ENCODE data around the gene MIB2.

DNA sequence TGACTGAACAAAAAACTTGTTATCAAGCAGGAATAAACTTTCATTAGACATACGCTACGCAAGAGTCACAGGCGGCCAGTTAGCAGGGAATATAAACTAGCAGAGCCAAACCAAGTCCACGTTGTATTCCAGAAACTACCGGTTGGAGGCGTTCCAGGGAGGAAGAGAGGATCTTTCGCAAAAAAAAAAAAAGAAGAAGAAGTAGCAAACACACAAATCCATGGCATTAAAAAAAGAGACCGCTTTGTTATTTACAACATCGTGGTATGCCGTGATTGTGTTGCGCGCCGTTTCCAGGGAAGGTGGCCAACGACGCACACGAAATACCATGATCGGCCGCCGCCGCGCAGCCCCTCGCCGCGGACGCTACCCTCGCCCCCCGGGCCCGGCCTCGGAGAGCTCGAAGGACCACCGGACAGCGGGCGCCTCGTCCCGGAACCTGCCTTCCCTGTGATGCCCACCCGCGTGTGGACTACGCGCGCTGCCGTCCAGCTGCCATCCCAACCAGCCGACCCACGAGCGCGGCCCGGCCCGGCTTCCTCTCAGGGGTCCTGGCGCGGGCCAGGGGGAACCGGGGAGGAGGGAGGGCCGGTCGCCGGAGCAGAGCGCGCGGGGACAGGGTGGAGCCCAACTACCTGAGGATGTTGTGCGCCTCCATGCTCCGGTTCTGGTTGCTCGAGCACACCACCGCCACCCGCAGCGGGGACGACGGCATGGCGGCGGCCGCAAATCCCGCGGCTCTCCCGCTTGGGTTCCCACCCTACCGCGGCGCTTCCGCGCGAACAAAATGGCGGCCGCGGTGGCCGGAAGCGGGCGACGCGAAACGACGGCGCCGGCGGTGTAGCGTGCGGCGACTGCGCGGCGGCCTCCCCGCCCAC, 41.2 kb upstream of the MIB2 start:
- TF ChIP-seq, protein P1, sequence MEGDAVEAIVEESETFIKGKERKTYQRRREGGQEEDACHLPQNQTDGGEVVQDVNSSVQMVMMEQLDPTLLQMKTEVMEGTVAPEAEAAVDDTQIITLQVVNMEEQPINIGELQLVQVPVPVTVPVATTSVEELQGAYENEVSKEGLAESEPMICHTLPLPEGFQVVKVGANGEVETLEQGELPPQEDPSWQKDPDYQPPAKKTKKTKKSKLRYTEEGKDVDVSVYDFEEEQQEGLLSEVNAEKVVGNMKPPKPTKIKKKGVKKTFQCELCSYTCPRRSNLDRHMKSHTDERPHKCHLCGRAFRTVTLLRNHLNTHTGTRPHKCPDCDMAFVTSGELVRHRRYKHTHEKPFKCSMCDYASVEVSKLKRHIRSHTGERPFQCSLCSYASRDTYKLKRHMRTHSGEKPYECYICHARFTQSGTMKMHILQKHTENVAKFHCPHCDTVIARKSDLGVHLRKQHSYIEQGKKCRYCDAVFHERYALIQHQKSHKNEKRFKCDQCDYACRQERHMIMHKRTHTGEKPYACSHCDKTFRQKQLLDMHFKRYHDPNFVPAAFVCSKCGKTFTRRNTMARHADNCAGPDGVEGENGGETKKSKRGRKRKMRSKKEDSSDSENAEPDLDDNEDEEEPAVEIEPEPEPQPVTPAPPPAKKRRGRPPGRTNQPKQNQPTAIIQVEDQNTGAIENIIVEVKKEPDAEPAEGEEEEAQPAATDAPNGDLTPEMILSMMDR (IDR thresholded peaks at IDR 0.05), result no peak
- TF ChIP-seq POLR2AphosphoS5 (IDR thresholded peaks at IDR 0.05) (no peak), POLR2A (IDR thresholded peaks at IDR 0.05; ENCODE audit: low read depth) (peak; percentile 39)
